HFFc6 (cell line): ENCODE data around the gene VIPR2. TPM values are rescaled to one million over a fixed set of nuclear protein-coding genes. Genes with fewer than 3 reads are reported as not detected.

Source experiments
- DNase-seq: peaks from one replicate; pipeline ENCODE4 v3.0.0-alpha.2; 2018
- H3K27ac Mint-ChIP-seq: 2 replicates; pipeline ENCODE4 v1.8.0; 2020; ENCODE audit warnings: mild to moderate bottlenecking, mixed read lengths
- H3K27me3 Mint-ChIP-seq: 2 replicates; pipeline ENCODE4 v1.8.0; 2021; ENCODE audit warnings: mild to moderate bottlenecking, moderate library complexity, mixed read lengths; ENCODE audit not compliant: insufficient read depth
- H3K36me3 Mint-ChIP-seq: 2 replicates; pipeline ENCODE4 v1.8.0; 2021; ENCODE audit warnings: low read depth, mixed read lengths
- H3K4me1 Mint-ChIP-seq: 2 replicates; pipeline ENCODE4 v1.8.0; 2020; ENCODE audit warnings: low read depth, mixed read lengths
- H3K4me3 Mint-ChIP-seq: 2 replicates; pipeline ENCODE4 v1.8.0; 2020; ENCODE audit warnings: mild to moderate bottlenecking, moderate library complexity, mixed read lengths
- H3K9me3 Mint-ChIP-seq: 2 replicates; pipeline ENCODE4 v1.8.0; 2020; ENCODE audit warnings: mild to moderate bottlenecking, mixed read lengths
- total RNA-seq, 6 experiments: library from RNA; stranded (reverse); fragmentation: NEBNext Ultra II Directional; extraction: Animal tissue kit (Norgen Biotek cat#: 25700); gene quantifications; 2 replicates in 1 of 6; 3 replicates in 5 of 6; pipeline ENCODE4 v1.2.3, GENCODE V29; 2021
- TF ChIP-seq, protein P1 (sequence below): fragments of 200-600 bp; sonication (generic); IDR thresholded peaks from 2 replicates; pipeline ENCODE4 v1.5.0; 2021; ENCODE audit warnings: antibody characterized with exemption, mild to moderate bottlenecking

The VIPR2 gene
- total RNA-seq, 6 experiments from 2014 or later, result not detected

DNA sequence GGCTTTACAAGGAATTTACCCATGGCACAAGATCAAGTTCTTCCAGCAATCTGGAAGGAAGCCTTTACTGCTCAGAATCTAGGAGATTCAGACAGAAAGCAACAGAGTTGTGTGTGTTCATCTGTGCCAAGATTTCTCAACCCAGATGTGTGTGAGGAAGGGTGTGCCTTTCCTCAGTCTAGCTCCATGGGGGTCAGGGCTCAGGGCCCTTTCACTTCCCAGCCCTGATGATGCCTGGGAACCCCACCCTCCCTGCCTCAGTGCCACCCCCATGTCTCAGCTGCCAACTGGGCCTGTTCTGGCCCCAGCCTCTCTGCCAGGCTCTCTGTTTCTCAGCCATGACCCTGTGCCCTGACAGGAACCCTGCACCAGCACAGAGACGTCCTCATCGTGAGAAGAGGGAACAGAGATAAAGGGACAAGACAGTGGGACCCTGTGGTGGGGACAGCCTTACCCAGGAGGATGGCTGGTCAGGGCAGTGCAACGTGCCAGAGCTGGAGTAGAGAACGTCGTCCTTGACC is 102.0 kb downstream of the VIPR2 start:
- Mint-ChIP-seq H3K4me3 (no peak overlapping the region), H3K9me3 (peaks cover 15% of the 10 kb centered on the region; the same call in 1 of the 2 replicates)
- no peak for DNase-seq

GRCh38 chr7:159042103-159042502 is 102.6 kb downstream of the VIPR2 start:
- Mint-ChIP-seq H3K27me3 (no peaks in the 10 kb centered on the region), H3K36me3 (no peaks in the 10 kb centered on the region), H3K27ac (no peak overlapping the region), H3K4me3 (no peak overlapping the region), H3K9me3 (peaks cover 15% of the 10 kb centered on the region; the same call in 1 of the 2 replicates), H3K4me1 (no peaks in the 10 kb centered on the region)
- DNase-seq, result no peak
- TF ChIP-seq, protein P1, sequence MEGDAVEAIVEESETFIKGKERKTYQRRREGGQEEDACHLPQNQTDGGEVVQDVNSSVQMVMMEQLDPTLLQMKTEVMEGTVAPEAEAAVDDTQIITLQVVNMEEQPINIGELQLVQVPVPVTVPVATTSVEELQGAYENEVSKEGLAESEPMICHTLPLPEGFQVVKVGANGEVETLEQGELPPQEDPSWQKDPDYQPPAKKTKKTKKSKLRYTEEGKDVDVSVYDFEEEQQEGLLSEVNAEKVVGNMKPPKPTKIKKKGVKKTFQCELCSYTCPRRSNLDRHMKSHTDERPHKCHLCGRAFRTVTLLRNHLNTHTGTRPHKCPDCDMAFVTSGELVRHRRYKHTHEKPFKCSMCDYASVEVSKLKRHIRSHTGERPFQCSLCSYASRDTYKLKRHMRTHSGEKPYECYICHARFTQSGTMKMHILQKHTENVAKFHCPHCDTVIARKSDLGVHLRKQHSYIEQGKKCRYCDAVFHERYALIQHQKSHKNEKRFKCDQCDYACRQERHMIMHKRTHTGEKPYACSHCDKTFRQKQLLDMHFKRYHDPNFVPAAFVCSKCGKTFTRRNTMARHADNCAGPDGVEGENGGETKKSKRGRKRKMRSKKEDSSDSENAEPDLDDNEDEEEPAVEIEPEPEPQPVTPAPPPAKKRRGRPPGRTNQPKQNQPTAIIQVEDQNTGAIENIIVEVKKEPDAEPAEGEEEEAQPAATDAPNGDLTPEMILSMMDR, result no peak

More for the DNA sequence above, 102.0 kb downstream of the VIPR2 start:
- no peaks in the 10 kb centered on the region for H3K27me3 Mint-ChIP-seq
- no peak overlapping the region for H3K27ac Mint-ChIP-seq
- no peaks in the 10 kb centered on the region for H3K4me1 Mint-ChIP-seq
- no peaks in the 10 kb centered on the region for H3K36me3 Mint-ChIP-seq
- TF ChIP-seq, protein P1, result no peak

GRCh38 chr7:159040912-159041711 is 103.6 kb downstream of the VIPR2 start:
- peaks cover 15% of the 10 kb centered on the region; the same call in 1 of the 2 replicates for H3K9me3 Mint-ChIP-seq
- TF ChIP-seq, protein P1, result no peak

GRCh38 chr7:159040146-159040545 is 104.5 kb downstream of the VIPR2 start:
- Mint-ChIP-seq H3K27me3 (peaks cover 2% of the 10 kb centered on the region; the same call in 1 of the 2 replicates), H3K27ac (no peak overlapping the region), H3K36me3 (no peaks in the 10 kb centered on the region), H3K4me3 (no peak overlapping the region), H3K4me1 (no peaks in the 10 kb centered on the region), H3K9me3 (peaks cover 13% of the 10 kb centered on the region; the same call in 1 of the 2 replicates)
- no peak for DNase-seq
- TF ChIP-seq, protein P1, result no peak

More at GRCh38 chr7:159040912-159041711, 103.6 kb downstream of the VIPR2 start:
- no peak overlapping the region for H3K27ac Mint-ChIP-seq
- H3K27me3 Mint-ChIP-seq, result peaks cover 2% of the 10 kb centered on the region; the same call in 1 of the 2 replicates
- H3K4me3 Mint-ChIP-seq, result no peak overlapping the region
- H3K36me3 Mint-ChIP-seq, result no peaks in the 10 kb centered on the region
- no peaks in the 10 kb centered on the region for H3K4me1 Mint-ChIP-seq
- DNase-seq, result no peak

- H3K27me3 Mint-ChIP-seq, result peaks cover 2% of the 10 kb centered on the region; the same call in 1 of the 2 replicates
- H3K27ac Mint-ChIP-seq, result no peak overlapping the region
- TF ChIP-seq, protein P1, result no peak
- H3K4me1 Mint-ChIP-seq, result no peaks in the 10 kb centered on the region
- no peaks in the 10 kb centered on the region for H3K36me3 Mint-ChIP-seq
- DNase-seq, result no peak
- H3K9me3 Mint-ChIP-seq, result peaks cover 9% of the 10 kb centered on the region; the same call in 1 of the 2 replicates
- H3K4me3 Mint-ChIP-seq, result no peak overlapping the region
These were observed 105.0 kb downstream of the VIPR2 start for GRCh38 chr7:159039716-159040115.
